HG02588 (cell line): Measurements from ENCODE around the gene LEPROT.

Experiments
- ATAC-seq: cut with Tn5 transposase; IDR thresholded peaks from one replicate; pipeline ENCODE4 v1.9.1; 2021; ENCODE audit warnings: mild to moderate bottlenecking, moderate library complexity; ENCODE audit not compliant: unreplicated experiment

LEPROT gene

DNA sequence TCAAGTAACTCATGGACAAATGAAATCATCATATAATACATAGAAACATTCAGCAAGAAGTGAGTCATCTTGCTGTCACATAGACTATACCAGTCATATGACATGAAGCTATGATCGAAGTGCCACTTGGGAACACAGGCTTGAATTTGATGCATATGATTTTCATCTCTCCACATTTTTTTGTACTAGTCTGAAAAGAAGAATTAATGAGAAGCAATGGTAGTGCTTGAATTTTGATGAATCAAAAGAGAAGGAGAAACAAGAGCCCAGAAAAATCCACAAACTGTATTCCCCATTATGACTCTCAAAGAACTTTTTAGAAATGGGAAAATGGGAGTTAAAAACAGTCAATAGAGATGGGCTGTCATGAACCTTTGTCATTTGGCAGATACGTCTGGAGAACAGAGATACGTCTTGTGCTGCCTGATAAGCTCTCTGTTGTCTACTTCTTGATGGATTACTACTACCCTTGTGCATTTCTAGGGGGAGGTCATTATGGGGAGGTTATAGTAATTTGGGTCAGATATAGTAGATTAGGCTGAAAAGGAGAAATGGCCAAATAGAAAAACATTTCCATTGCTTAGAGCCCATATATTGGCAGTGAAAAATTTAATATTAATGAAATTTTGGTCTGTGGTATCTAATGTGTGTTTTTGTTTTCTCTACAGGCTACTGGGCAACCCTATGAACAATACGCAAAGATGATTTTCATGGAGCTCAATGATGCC is 8.0 kb upstream of the LEPROT start:
- no peak for ATAC-seq

DNA sequence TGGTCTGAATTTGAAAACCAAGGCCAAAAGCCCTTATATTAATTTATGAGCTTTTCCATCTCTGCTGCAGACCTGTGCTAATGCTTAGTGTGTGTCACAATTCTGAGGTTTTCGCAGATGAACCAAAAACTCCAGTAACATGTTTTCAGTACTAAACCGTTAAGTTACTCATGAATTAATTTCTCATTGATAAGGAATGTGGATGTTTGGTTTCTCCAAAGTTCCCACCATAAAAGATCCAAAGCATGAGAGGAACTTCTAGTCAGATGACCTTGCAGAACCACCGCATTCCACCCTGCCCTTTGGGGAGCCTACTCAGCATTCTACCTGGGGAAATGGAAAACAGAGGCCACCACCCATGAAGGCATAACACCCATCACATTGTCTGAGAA is 7.5 kb upstream of the LEPROT start:
- no peak for ATAC-seq

DNA sequence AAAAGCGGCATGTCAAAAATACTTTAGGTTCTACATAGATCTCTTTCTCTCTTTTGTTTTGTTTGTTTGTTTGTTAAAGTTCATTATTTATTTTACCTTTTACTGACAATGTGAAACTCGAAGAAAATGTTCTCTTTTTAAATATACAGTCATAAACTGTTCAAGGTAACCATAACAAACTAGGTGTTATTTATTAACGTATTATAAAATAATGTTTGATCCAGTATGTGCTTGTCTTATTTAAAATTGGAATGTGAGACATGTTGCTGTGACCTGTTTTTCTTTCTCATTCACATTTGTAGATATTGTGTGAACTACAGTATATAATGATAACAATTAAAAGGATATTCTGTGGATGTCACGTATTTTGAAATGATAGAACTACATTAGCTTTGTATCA is 5.9 kb upstream of the LEPROT start:
- ATAC-seq, result no peak

DNA sequence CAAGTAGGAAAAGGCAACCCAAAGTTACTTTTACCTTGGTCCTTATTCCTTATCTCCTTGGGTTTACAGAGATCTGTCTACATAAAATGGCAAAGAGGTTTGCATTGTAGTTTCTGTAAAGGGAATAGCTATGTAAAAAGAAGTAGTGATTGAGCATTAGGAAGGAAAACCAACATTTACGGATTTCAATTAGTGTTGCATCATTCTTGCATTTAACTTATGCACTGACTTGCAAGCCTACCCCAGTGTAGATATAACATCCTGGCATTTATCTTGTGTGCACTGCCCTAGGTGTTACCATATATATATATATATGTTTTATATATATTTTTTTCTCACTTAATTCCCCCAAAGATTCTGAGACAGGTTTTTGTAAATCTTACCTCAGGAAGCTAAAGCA is 3.7 kb upstream of the LEPROT start:
- ATAC-seq, result no peak

DNA sequence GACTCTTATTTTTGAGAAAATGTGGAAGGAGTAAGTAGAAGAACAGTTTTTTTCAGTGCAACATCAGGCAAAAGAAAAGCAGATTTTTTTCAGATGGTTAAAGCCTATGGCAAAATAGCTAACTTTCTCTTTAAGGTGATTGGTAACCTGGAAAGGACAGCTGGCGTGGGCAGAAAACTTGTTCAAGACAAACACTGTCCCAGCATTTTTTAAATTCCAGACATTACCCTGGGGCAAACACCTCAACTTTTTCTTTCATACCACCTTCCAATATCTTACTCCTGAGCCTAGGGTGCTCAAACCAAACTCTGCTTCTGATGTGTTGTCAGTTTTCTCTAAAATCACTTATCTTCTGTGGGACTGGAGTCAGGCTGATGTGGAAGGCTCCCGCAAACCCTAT is 2.7 kb upstream of the LEPROT start:
- ATAC-seq, result no peak

DNA sequence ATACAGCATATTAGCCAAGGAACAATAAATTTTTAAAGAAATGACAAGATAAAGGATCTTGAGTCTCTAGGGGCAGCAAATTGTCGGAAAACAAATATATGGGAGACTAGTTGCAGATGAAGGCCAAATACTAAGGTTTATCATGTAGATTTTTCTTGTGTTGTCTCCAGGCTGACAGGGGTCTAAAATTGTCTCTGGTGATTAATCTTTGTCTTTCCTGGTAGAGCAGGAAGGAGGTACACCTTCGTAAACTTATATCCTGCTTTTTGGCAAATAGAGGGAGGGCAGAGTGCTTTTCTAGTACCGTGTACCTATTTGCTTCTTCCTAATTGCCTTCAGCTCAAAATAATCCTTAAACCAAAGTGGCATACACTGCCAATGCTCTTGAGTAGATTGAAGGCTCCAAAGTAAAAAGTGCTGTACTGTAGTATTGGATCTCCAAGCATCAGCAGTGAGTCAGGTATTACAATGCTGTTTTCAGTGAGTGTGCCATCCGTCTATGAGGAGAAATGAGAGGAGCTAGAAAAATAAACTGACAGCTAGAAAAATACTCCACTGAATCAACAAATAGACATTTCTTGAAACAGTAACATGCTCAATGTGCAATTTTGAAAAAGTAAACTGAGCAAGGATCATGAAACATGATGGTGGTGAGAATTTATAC is 1.8 kb upstream of the LEPROT start:
- no peak for ATAC-seq

DNA sequence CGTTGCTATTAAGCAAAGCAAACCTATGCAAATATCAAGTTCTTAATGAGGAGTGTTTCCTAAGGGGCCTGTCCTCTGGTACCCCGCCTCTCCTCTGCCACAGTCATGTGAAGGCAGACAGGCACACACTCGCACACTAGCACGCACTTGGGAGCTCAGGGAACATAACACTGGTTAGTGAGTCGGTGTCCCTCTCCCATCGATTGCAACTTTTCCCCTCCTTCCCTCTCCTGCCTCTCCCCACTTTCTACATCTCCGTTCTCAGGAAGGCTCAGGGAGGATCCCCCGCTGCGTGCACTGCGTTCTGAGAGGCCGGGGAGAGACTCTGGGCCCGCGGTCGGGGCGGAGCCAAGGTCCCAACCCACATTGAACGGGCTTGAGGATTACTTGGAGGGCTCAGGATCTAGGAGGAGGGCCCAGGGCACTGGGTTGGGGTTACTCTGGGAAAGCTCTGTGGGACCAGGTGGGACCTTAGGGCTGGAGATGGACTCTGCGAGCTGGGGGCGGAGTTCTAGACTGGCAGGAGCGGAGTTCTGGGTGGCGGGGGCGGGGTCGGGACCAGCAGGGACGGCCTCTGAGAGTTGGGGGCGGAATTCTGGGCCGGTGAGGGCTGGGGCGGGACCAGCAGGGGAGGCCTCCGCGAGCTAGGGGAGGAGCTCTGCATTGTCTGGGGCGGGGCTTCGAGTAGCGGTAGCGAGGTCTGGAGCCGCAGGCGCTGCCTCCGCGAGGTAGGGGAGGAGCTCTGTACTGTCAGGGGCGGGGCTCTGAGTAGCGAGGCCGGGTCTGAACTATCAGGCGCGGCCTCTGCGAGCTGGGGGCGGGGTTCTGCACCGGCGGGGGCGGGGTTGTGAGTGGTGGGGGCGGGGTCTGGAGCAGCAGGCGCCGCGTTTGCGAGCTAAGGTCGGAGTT is 533 bp upstream of the LEPROT start:
- peak; percentile 90 for ATAC-seq

DNA sequence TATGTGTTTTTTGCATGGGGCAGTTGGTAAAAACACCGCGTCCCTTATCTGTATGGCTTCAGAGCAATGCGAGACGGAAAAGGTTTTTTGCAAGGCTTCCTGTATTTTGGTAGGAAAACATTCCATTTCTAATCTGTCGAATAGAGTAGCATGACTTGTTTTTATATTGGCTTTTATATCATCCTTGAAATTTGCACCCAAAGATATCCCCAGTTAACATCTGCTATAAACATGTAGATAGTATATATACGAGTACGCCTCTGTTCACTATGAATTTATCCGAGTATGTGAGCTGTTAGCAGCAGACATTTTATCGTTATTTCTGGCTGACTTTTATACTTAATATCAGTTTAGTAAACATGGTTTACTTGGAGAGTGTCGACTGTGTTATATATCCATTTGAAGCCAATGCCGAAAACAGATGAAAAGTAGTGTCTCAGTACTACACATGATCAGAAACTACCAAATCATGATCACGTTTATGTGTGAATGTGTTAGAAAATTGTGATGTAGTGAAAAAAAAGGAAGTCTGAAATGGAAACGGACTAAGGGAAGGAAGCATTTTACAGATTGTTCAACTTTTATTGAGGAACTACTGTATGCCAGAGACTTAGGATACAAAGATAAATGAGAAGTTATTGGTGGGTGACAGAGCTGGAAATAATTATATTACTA is 1.0 kb downstream of the LEPROT start:
- no peak for ATAC-seq

DNA sequence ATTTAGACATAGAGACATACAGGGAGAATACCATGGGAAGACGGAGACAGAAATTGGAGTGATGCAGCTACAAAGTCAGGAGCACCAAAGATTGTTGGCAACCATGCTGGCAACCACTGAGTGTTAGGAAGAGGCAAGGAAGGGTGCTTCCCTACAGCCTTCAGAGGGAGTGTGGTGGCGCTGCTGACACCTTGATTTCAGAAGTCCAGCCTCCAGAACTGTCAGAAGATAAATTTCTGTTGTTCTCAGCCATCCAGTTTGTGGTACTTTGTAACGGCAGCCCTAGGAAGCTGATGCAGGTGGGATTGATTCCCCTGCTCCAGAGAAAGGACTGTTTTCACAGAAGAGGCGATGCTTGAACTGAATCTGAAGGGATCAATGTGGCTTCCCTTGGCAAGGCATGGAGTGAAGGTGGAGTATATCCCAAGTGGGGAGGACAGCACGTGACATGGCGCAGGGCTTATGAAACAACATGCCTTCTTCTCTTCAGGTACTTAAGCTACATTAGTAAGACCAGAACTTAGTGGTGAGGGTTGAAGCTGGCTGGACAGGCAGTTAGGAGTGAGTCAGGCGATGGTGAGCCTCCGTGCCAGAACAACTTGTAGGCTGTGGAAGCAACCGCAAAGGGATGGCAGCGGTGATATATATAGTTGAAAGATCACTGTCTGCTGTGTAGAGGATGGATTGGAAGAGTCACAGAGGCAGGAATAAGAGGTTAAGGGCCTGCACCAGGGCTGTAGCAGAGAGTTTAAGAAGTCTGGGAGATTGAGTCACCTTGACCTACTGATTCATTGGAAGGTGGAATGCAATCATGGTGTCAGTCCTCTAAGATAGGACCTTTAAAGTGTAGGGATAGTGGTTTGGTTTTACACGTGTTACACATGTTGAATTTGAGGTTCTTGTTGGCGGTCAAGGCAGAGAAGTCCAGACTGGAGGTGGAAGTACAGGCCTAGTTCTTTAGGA is 2.1 kb downstream of the LEPROT start:
- no peak for ATAC-seq

DNA sequence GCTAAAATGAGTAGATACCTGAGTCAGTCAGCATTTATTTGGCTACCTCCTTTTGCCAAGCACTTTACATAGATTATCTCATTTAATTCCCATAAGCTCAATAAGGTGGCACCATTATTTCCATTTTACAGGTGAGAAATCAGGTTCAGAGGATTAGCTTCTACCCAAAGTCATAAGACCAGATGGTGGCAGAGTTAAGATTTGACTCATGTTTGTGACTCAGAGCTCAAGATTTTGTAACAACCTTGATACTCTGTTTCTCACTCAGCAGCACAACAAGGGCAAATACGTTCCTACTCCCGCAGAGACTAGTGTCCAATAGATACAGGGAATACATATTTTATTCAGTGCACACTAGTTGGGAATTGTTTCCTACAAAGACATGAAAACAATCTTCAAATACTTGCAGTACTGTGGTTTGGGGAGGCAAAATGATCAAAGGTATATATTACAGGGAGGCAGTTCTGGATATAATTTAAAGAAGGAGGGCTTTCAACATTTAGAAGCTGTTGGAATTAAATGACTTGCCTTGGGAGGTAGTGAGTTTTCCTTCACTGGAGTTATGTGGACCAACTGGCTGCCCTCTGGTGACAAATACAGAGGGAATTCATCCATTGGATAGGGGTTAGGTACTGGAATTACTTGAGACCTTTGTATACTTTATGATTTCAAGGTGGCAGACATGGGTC is 3.6 kb downstream of the LEPROT start:
- no peak for ATAC-seq

DNA sequence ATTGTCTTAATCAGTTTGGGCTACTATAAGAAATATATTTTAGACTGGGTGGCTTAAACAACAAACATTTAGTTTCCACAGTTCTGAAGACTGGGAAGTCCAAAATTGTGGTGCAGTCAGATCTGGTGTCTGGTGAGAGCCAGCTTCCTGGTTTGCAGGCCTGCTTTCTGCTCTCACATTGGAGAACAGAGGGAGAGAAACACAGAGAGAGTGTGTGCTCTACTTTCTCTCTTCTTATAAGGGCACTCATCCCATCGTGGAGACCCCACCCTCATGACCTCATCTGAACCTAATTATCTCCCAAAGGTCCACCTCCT is 4.1 kb downstream of the LEPROT start:
- ATAC-seq, result no peak

DNA sequence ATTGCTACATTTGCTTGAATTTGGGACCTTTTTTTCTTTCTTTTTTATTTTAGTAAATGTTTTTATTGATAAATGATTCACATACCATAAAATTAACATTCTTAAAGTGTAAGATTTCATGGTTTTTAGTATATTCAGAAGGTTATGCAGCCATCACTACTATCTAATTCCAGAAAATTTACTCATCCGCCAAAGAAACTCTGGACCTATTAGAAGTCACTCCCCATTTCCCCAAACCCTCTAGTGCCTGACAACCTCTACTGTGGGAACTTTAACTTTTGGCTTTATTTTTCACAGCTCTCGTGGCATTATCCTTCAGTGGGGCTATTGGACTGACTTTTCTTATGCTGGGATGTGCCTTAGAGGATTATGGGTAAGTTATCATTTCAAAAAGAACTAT is 4.5 kb downstream of the LEPROT start:
- no peak for ATAC-seq

DNA sequence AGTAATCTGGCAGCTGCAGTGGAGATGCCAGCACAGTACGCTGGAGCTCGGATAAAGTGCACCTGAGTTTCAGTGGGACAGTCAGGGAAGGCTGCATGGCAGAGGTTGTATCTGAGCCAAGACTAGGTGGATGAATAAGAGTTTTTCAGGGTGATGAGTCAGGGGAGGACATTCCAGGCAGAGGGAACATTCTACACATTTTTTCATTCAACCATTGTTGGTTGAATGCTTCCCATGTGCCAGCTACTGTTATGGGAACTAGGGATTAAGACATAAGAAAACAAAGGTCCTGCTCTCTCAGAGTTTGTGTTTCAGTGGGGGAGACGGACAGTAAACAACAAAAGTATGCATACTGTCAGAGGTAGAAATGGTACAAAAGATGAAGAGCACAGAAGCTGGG is 5.2 kb downstream of the LEPROT start:
- ATAC-seq, result no peak

DNA sequence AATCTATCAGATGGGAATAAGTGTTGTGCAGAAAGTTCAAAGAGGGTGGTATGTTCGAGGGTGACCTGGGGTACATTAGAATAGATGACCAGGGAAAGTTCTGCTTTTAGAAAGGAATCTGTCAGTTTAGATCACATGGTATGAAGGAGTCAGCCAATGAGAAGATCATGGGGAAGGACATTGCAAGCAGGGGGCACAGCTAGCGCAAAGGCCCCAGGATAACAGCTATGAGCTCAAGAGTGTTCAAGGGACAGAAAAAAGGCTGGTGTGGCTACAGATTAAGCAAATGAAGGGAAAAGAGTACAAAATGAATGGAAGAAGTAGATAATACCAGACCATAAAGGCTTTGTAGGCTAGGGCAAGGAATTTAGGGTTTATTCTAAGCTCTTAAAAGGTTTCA is 8.6 kb downstream of the LEPROT start:
- no peak for ATAC-seq

DNA sequence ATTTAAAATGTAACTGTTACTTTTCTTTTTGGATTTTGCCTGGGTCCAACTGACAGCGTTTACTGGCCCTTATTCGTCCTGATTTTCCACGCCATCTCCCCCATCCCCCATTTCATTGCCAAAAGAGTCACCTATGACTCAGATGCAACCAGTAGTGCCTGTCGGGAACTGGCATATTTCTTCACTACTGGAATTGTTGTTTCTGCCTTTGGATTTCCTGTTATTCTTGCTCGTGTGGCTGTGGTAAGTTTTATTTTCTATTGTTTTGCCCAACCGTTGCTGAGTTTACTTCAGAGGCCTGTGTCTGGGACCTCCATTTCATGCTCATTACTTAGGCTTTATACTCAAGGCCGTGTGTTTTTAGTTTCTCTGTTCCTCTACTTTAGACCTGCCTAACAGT is 9.3 kb downstream of the LEPROT start:
- ATAC-seq, result no peak

DNA sequence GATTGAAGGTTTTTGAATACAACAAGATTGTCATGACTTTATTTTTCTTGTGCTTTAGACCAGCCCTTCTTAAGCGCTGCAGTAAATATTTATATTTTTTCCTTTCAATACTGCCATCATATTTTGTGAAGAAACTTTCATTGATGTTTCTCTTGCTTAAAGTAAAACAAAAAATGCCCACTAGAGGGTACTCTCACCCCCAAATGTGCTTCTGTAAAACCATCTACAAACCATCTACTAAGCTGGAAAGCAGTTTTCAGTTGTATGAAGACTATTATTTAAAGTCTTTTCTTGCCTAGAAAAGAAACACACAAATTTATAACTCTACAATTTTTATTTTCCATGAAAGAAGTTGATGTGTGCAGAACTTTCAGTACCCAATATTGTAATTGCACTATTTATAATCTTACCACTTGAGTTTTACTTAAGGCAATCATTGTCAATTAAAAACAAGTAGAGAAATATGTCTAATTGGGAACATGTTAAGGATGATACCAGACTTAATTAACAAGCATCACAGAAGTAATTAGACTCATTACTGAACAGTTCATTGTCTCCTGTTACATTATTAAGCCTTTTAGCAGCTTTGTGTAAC is 10.7 kb downstream of the LEPROT start:
- peak; percentile 53 for ATAC-seq

DNA sequence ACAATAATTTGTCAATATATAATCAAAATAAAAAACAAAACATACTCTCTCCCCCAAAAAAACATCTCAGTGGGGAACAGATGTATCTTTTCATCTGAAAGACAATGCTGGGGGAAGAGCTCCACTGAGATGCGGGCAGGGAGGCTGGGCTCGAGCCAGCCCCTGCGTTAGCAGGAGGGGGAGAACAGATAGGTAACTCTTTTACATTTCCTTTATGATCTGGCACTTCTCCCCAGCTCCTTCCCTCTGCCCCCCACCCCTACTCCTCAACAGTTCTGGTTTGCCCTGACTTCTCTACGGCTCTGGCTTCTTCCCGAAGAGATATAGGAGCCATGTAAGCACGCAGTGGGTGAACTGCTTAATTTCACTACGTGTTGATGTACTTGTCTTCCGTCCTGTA is 12.4 kb downstream of the LEPROT start:
- ATAC-seq, result no peak

DNA sequence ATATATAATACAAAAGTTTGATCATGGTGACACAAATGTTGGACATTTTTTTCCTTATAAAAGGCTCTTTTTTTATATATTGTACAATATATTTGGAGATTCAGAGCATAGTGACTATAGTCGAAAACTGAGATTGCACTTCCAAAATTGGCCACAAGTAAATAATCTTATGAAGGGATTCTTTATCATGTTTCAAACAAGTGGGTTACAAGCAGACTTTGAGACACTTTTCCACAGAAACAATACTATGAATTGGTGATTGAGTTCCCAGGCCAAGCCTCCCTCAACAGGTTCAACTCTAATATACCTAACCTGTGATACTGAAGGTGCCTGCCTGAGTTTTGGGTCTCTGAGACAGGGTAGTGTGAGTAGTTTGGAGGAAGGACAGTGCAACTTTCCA is 13.8 kb downstream of the LEPROT start:
- ATAC-seq, result no peak

DNA sequence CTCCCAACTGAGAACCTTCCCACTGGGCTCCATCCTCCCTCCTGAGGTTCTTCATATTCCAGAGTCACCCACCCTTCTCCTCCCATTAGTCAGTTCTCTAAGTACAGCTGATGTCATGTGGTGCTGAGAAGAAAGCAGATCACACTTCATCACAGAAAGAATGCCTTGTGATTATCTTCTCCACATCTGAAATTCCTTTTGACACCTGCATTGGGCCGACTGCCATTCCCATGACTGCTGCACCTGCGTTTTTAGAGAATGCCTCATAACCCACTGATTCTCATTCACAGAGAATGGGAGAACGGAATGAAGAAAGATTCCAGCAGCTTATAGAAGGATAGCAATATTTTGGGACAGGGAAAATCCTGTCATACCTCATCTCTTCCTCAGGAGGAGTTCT is 14.3 kb downstream of the LEPROT start:
- no peak for ATAC-seq
